Psoas muscle (tissue), 8 donors: Measurements from ENCODE around the gene SBF2. TPM values are rescaled to one million over a fixed set of nuclear protein-coding genes. Genes with fewer than 3 reads are reported as not detected.
"Not testable (repeated sequence)": the region's sequence is repeated elsewhere in the genome, so short reads cannot be mapped to it uniquely, and the experiment has no call there.

Experiments used
- ATAC-seq, 4 donors: fragments of 200-7000 bp; cut with Tn5 transposase; one replicate each; pipeline ENCODE4 v1.9.1; 2020; ENCODE audit warnings: moderate library complexity in 3 of 4, mild to moderate bottlenecking in 2 of 4
- DNase-seq, 2 donors: peaks; one replicate each; pipeline ENCODE4 v3.0.0-alpha.2; 2020
- H3K27ac ChIP-seq: fragments of 200-600 bp; one replicate; pipeline ENCODE4 v1.8.0; 2022
- H3K27me3 ChIP-seq, 3 donors: fragments of 200-600 bp in 1 of 3; one replicate each; pipeline versions ENCODE4 v1.6.1 to v1.8.0; 2013 to 2022; ENCODE audit warnings: low read length in 2 of 3, mild to moderate bottlenecking in 2 of 3, moderate library complexity in 1 of 3; ENCODE audit not compliant: insufficient read depth in 3 of 3
- H3K36me3 ChIP-seq, 2 donors: fragments of 200-600 bp in 1 of 2; one replicate each; pipeline versions ENCODE4 v1.6.1 to v1.8.0; 2013 to 2022; ENCODE audit warnings: low read depth in 1 of 2, mild to moderate bottlenecking in 1 of 2, moderate library complexity in 1 of 2; ENCODE audit not compliant: insufficient read depth in 1 of 2
- H3K4me1 ChIP-seq: fragments of 200-600 bp; one replicate; pipeline ENCODE4 v1.8.0; 2022
- H3K4me3 ChIP-seq: fragments of 200-600 bp; one replicate; pipeline ENCODE4 v1.8.0; 2022; ENCODE audit warnings: mild to moderate bottlenecking
- H3K9me3 ChIP-seq: fragments of 200-600 bp; one replicate; pipeline ENCODE4 v1.8.0; 2022
- CTCF ChIP-seq: fragments of 200-600 bp; IDR thresholded peaks from one replicate; pipeline ENCODE4 v1.8.0; 2022; ENCODE audit warnings: antibody characterized with exemption
- WGBS, 3 donors: extraction: QIAGEN DNeasy Blood & Tissue Kit; methylation state at CpG; one replicate each; pipeline versions ENCODE4 v1.1.6 to v1.1.7; 2013; 5-methylcytosine and 5-hydroxymethylcytosine counted together
- intact Hi-C, 2 donors: fragments of 100-400 bp; cut with DNase I; formaldehyde crosslinking; loops; one replicate each; pipeline versions ENCODE4 v1.11.0 to v1.14.2; 2022
- polyA plus RNA-seq, 3 donors: library from polyadenylated mRNA; stranded (reverse); fragments of 200-250 nt; gene quantifications; one replicate each; pipeline ENCODE4 v1.2.3, GENCODE V29; 2013
- total RNA-seq, 4 donors: library from RNA; stranded (reverse); fragmentation: NEBNext Ultra II Directional in 2 of 4; extraction: Animal tissue kit (Norgen Biotek cat#: 25700) in 2 of 4; gene quantifications; one replicate each; pipeline versions ENCODE4 v1.2.1 to v1.2.4, GENCODE V29; 2021 to 2023
- donor health status: healthy with polysubstance abuse.
- donor health status: DM: no; HTN: no; CAD: no; lungs with moderate emphysema.
- donor health status: Bipolar disorder and iron deficiency.
- donor health status: healthy.
- donor health status: DM: yes; HTN: yes; CAD: no.
- donor health status: DM: no; HTN: no; CAD: no.
- donor health status: DM: no; HTN: no; CAD: no.
- donor health status: DM: yes; HTN: yes; CAD: no.

Gene SBF2
- total and polyA plus RNA-seq, 7 donors, result 3.3 to 12.6 (median 10.6) TPM

GRCh38 chr11:9903579-9903978, 390.4 kb downstream of the SBF2 start:
- Histone ChIP-seq H3K9me3 (no peaks in the 10 kb centered on the region), H3K27ac (no peak overlapping the region), H3K4me1 (no peaks in the 10 kb centered on the region), H3K27me3 (no peaks in the 10 kb centered on the region), H3K4me3 (no peak overlapping the region), H3K36me3 (no peaks in the 10 kb centered on the region)
- intact Hi-C loops, result no loop called here
- DNase-seq (no peak), ATAC-seq (no peak)
- WGBS, 3 donors, result 88 to 89% (median 88%) methylated on average over 6 of the region's 6 CpGs
- TF ChIP-seq CTCF, result no peak

- intact Hi-C loops, result no loop called here
- Histone ChIP-seq H3K27ac (no peak overlapping the region), H3K4me1 (no peaks in the 10 kb centered on the region), H3K27me3 (no peaks in the 10 kb centered on the region), H3K9me3 (no peaks in the 10 kb centered on the region), H3K36me3 (no peaks in the 10 kb centered on the region), H3K4me3 (no peak overlapping the region)
- no peak for TF ChIP-seq CTCF
- DNase-seq, result no peak
- no peak for ATAC-seq
These were observed 392.1 kb downstream of the SBF2 start for GRCh38 chr11:9901943-9902342.

GRCh38 chr11:9900253-9900652, 393.8 kb downstream of the SBF2 start:
- H3K4me1 ChIP-seq, DNase-seq, H3K36me3 ChIP-seq, H3K27ac ChIP-seq, ATAC-seq, H3K9me3 ChIP-seq, H3K27me3 ChIP-seq, H3K4me3 ChIP-seq, intact Hi-C loops: not testable (repeated sequence)
- 93 to 94% (median 94%) methylated on average over 8 of the region's 8 CpGs for WGBS, 3 donors

GRCh38 chr11:9899676-9900075, 394.3 kb downstream of the SBF2 start:
- Histone ChIP-seq H3K9me3 (no peaks in the 10 kb centered on the region), H3K27me3 (no peaks in the 10 kb centered on the region), H3K27ac (no peak overlapping the region), H3K4me1 (no peaks in the 10 kb centered on the region), H3K36me3 (peaks cover 0 to 13% of the 10 kb centered on the region in 2 donors), H3K4me3 (no peak overlapping the region)
- 88 to 100% (median 94%) methylated on average over 1 of the region's 1 CpG for WGBS, 3 donors
- intact Hi-C loops, result no loop called here
- DNase-seq (no peak), ATAC-seq (no peak)
- no peak for TF ChIP-seq CTCF

- no peak for TF ChIP-seq CTCF
- no peak overlapping the region for H3K4me3 ChIP-seq
- H3K4me1 ChIP-seq, result no peaks in the 10 kb centered on the region
- no peak overlapping the region for H3K27ac ChIP-seq
- intact Hi-C loops, result no loop called here
- DNase-seq (no peak), ATAC-seq (no peak)
- H3K9me3 ChIP-seq, result no peaks in the 10 kb centered on the region
- H3K36me3 ChIP-seq, result peaks cover 0 to 13% of the 10 kb centered on the region in 2 donors
- no peaks in the 10 kb centered on the region for H3K27me3 ChIP-seq
- 98 to 100% (median 100%) methylated on average over 2 of the region's 2 CpGs for WGBS, 3 donors
These were observed 397.1 kb downstream of the SBF2 start for GRCh38 chr11:9896902-9897301.
